Limb (tissue), 2 donors: Measurements from ENCODE around the gene TMEM267.
"Not testable (repeated sequence)": the region's sequence is repeated elsewhere in the genome, so short reads cannot be mapped to it uniquely, and the experiment has no call there.

Source experiments
- DNase-seq, 2 donors: peaks; one replicate each; pipeline ENCODE4 v3.0.0-alpha.2; 2016; ENCODE audit errors: extremely low spot score in 2 of 2

The TMEM267 gene

GRCh38 chr5:43410414-43410813 lies 73.3 kb downstream of the TMEM267 start:
- DNase-seq: no peak

GRCh38 chr5:43409809-43410271 lies 73.8 kb downstream of the TMEM267 start:
- DNase-seq: no peak

- DNase-seq: not testable (repeated sequence)
Observed at GRCh38 chr5:43402524-43403066, 81.1 kb downstream of the TMEM267 start.

GRCh38 chr5:43401827-43402226 lies 81.8 kb downstream of the TMEM267 start:
- no peak for DNase-seq

GRCh38 chr5:43400082-43400481 lies 83.6 kb downstream of the TMEM267 start:
- no peak for DNase-seq

GRCh38 chr5:43396762-43397304 lies 86.8 kb downstream of the TMEM267 start:
- DNase-seq: peak; percentile 17 to 59
